ENCODE results near the gene VAV3. TPM values are rescaled to one million over a fixed set of nuclear protein-coding genes. Genes with fewer than 3 reads are reported as not detected.

Gene VAV3
- 0.33 and 0.69 TPM in 2 replicates for total RNA-seq

GRCh38 chr1:107965110-107965991, at the start of gene VAV3:
TSS of gene VAV3 (minus strand) at chr1:107965180. CDS start at chr1:107964869, 311 bp downstream.

Other genes starting within 250 kb of the VAV3 start
- gene SLC25A24, start 235.2 kb upstream of the VAV3 start, total RNA-seq = 41.0 and 46.8 TPM in 2 replicates